Activated naive CD4-positive, alpha-beta T cell treated with anti-CD3 and anti-CD28 coated beads for 36 hours (primary cell): ENCODE data around the gene ANXA2R. TPM values are rescaled to one million over a fixed set of nuclear protein-coding genes. Genes with fewer than 3 reads are reported as not detected.
A peak's percentile ranks its signal among the peaks of the same experiment; 100 is the strongest.
"Not testable (repeated sequence)": the region's sequence is repeated elsewhere in the genome, so short reads cannot be mapped to it uniquely, and the experiment has no call there.

Experiments used
- CTCF ChIA-PET: fragments of 350-600 bp; sonication (Branson Sonifier 250); formaldehyde crosslinking; loops from one replicate; lab custom pipeline; 2021; ENCODE audit warnings: antibody characterized with exemption; lab: Charles Lee
- DNase-seq: peaks from one replicate; pipeline ENCODE4 v3.0.0-alpha.2; 2020
- H3K27ac Mint-ChIP-seq: one replicate; pipeline ENCODE4 v1.8.0; 2021; ENCODE audit warnings: mild to moderate bottlenecking, mixed read lengths
- H3K27me3 Mint-ChIP-seq: one replicate; pipeline ENCODE4 v1.8.0; 2021; ENCODE audit warnings: low read depth, mixed read lengths
- H3K36me3 Mint-ChIP-seq: one replicate; pipeline ENCODE4 v1.8.0; 2021; ENCODE audit warnings: low read depth, mixed read lengths
- H3K4me1 Mint-ChIP-seq: one replicate; pipeline ENCODE4 v1.8.0; 2021; ENCODE audit warnings: low read depth, mixed read lengths
- H3K4me3 Mint-ChIP-seq: one replicate; pipeline ENCODE4 v1.8.0; 2021; ENCODE audit warnings: mild to moderate bottlenecking, moderate library complexity, mixed read lengths
- H3K9me3 Mint-ChIP-seq: one replicate; pipeline ENCODE4 v1.8.0; 2021; ENCODE audit warnings: mixed read lengths
- intact Hi-C: fragments of 100-400 bp; cut with micrococcal nuclease; formaldehyde crosslinking; loops from one replicate; pipeline ENCODE4 v1.15.1; 2023
- total RNA-seq, 2 experiments: library from RNA; stranded (reverse); gene quantifications; one replicate each; pipeline ENCODE4 v1.2.3, GENCODE V29; 2021

The ANXA2R gene
- 1 to 10 TPM; 6.0 to 6.5 TPM for total RNA-seq

GRCh38 chr5:43040287-43041098 is at the start of gene ANXA2R:
TSS of gene ANXA2R (minus strand) at chr5:43040319. CDS start at chr5:43040046, 273 bp downstream.
- DNase-seq = peak; percentile 98
- CTCF ChIA-PET = interaction anchor here (0.6 to 4.8 kb wide), 24 partner anchors 13 to 444 kb away, joined by 3 to 73 read pairs (median 10); partner anchors contain the start of genes HMGCS1 and TMEM267
- H3K4me3 Mint-ChIP-seq = peak within 1 kb of the TSS; percentile 96
- H3K27me3 Mint-ChIP-seq = no peaks in the 10 kb centered on the region
- H3K9me3 Mint-ChIP-seq = no peaks in the 10 kb centered on the region
- H3K4me1 Mint-ChIP-seq = peaks cover 26% of the 10 kb centered on the region
- H3K27ac Mint-ChIP-seq = peak within 1 kb of the TSS; percentile 99
- peaks cover 8% of the 10 kb centered on the region for H3K36me3 Mint-ChIP-seq
- intact Hi-C loops = loop anchor here (1.0 to 10.0 kb wide), 13 partner anchors 21 to 1116 kb away; partner anchors contain the start of genes CCDC152, FBXO4 and HMGCS1

GRCh38 chr5:43086118-43086908 is 46.2 kb upstream of the ANXA2R start:
- H3K4me1 Mint-ChIP-seq, CTCF ChIA-PET, H3K9me3 Mint-ChIP-seq, DNase-seq, H3K4me3 Mint-ChIP-seq, H3K27me3 Mint-ChIP-seq, H3K27ac Mint-ChIP-seq, intact Hi-C loops: not testable (repeated sequence)
- H3K36me3 Mint-ChIP-seq = peaks cover 17% of the 10 kb centered on the region

GRCh38 chr5:43085453-43085852 is 45.3 kb upstream of the ANXA2R start:
- no peak overlapping the region for H3K27ac Mint-ChIP-seq
- peaks cover 18% of the 10 kb centered on the region for H3K36me3 Mint-ChIP-seq
- H3K4me1 Mint-ChIP-seq = no peaks in the 10 kb centered on the region
- CTCF ChIA-PET = no interaction called here
- intact Hi-C loops = no loop called here
- DNase-seq = no peak
- H3K4me3 Mint-ChIP-seq = no peak overlapping the region
- peaks cover 2% of the 10 kb centered on the region for H3K9me3 Mint-ChIP-seq
- no peaks in the 10 kb centered on the region for H3K27me3 Mint-ChIP-seq

- H3K27ac Mint-ChIP-seq, DNase-seq, H3K27me3 Mint-ChIP-seq, H3K4me3 Mint-ChIP-seq, H3K9me3 Mint-ChIP-seq, intact Hi-C loops, H3K4me1 Mint-ChIP-seq: not testable (repeated sequence)
- CTCF ChIA-PET = interaction anchor here (0.7 to 1.0 kb wide), 2 partner anchors 88 to 174 kb away, joined by 3 to 4 read pairs; no protein-coding TSS in a partner anchor
- H3K36me3 Mint-ChIP-seq = peaks cover 18% of the 10 kb centered on the region
Measured at GRCh38 chr5:43084468-43084867, 44.3 kb upstream of the ANXA2R start.

- CTCF ChIA-PET, intact Hi-C loops, H3K27me3 Mint-ChIP-seq, H3K27ac Mint-ChIP-seq, H3K4me1 Mint-ChIP-seq, H3K9me3 Mint-ChIP-seq, DNase-seq, H3K4me3 Mint-ChIP-seq: not testable (repeated sequence)
- peaks cover 20% of the 10 kb centered on the region for H3K36me3 Mint-ChIP-seq
Measured at GRCh38 chr5:43081345-43081744, 41.2 kb upstream of the ANXA2R start.

GRCh38 chr5:43078956-43079355 is 38.8 kb upstream of the ANXA2R start:
- DNase-seq = no peak
- Mint-ChIP-seq H3K4me3 (no peak overlapping the region), H3K4me1 (peaks cover 15% of the 10 kb centered on the region), H3K27me3 (no peaks in the 10 kb centered on the region), H3K27ac (no peak overlapping the region), H3K36me3 (peaks cover 12% of the 10 kb centered on the region), H3K9me3 (no peaks in the 10 kb centered on the region)
- intact Hi-C loops = no loop called here
- CTCF ChIA-PET = interaction anchor here (0.6 kb wide), 1 partner anchor 18 kb away, joined by 3 read pairs; no protein-coding TSS in a partner anchor

GRCh38 chr5:43077446-43078191 is 37.5 kb upstream of the ANXA2R start:
- H3K27me3 Mint-ChIP-seq, H3K4me3 Mint-ChIP-seq, intact Hi-C loops, CTCF ChIA-PET, H3K27ac Mint-ChIP-seq, DNase-seq, H3K9me3 Mint-ChIP-seq: not testable (repeated sequence)
- Mint-ChIP-seq H3K36me3 (peaks cover 11% of the 10 kb centered on the region), H3K4me1 (peaks cover 22% of the 10 kb centered on the region)

- Mint-ChIP-seq H3K27ac (peak overlapping the region; percentile 42), H3K4me1 (peaks cover 27% of the 10 kb centered on the region), H3K9me3 (no peaks in the 10 kb centered on the region), H3K4me3 (no peak overlapping the region), H3K27me3 (no peaks in the 10 kb centered on the region), H3K36me3 (peaks cover 13% of the 10 kb centered on the region)
- CTCF ChIA-PET = interaction anchor here (0.8 kb wide), 1 partner anchor 24 kb away, joined by 3 read pairs; no protein-coding TSS in a partner anchor
- intact Hi-C loops = loop anchor here (1.0 to 2.0 kb wide), 2 partner anchors 8 to 237 kb away; partner anchors contain the start of gene HMGCS1
- no peak for DNase-seq
Measured at GRCh38 chr5:43075319-43076293, 35.5 kb upstream of the ANXA2R start.

- no peaks in the 10 kb centered on the region for H3K27me3 Mint-ChIP-seq
- no peak overlapping the region for H3K27ac Mint-ChIP-seq
- DNase-seq = no peak
- H3K36me3 Mint-ChIP-seq = peaks cover 14% of the 10 kb centered on the region
- no peak overlapping the region for H3K4me3 Mint-ChIP-seq
- H3K9me3 Mint-ChIP-seq = no peaks in the 10 kb centered on the region
- CTCF ChIA-PET = no interaction called here
- H3K4me1 Mint-ChIP-seq = peaks cover 31% of the 10 kb centered on the region
- intact Hi-C loops = loop anchor here (1.0 to 2.0 kb wide), 8 partner anchors 8 to 556 kb away; partner anchors contain the start of gene HMGCS1
Measured at GRCh38 chr5:43074987-43075318, 34.8 kb upstream of the ANXA2R start.

- Mint-ChIP-seq H3K27me3 (no peaks in the 10 kb centered on the region), H3K36me3 (peaks cover 16% of the 10 kb centered on the region), H3K9me3 (no peaks in the 10 kb centered on the region), H3K4me1 (peaks cover 39% of the 10 kb centered on the region), H3K27ac (peak overlapping the region; percentile 43), H3K4me3 (no peak overlapping the region)
- intact Hi-C loops = loop anchor here (1.0 to 2.0 kb wide), 7 partner anchors 31 to 557 kb away; partner anchors contain the start of gene HMGCS1
- CTCF ChIA-PET = interaction anchor here (0.7 to 1.9 kb wide), 8 partner anchors 17 to 410 kb away, joined by 3 to 10 read pairs (median 4); partner anchors contain the start of genes TMEM267 and ZNF131
- DNase-seq = peak; percentile 70
Measured at GRCh38 chr5:43073597-43074546, 33.8 kb upstream of the ANXA2R start.
